Activated CD4-positive, alpha-beta memory T cell treated with anti-CD3 and anti-CD28 coated beads, Interleukin-2, amount 10 ng/mL, durations not matched to agents 7 days and 5 days (primary cell): ENCODE data around the gene COL19A1. TPM values are rescaled to one million over a fixed set of nuclear protein-coding genes. Genes with fewer than 3 reads are reported as not detected.

Experiments
- CTCF ChIA-PET: fragments of 350-600 bp; sonication (Branson Sonifier 250); formaldehyde crosslinking; loops from one replicate; lab custom pipeline; 2021; ENCODE audit warnings: antibody characterized with exemption, inconsistent platforms; lab: Charles Lee
- POLR2A ChIA-PET: fragments of 350-600 bp; sonication (Branson Sonifier 250); formaldehyde crosslinking; loops from one replicate; lab custom pipeline; 2021; ENCODE audit warnings: antibody characterized with exemption; lab: Charles Lee
- DNase-seq: peaks from one replicate; pipeline ENCODE4 v3.0.0-alpha.2; 2020
- H3K27ac Mint-ChIP-seq: one replicate; pipeline ENCODE4 v1.8.0; 2021; ENCODE audit warnings: mild to moderate bottlenecking, mixed read lengths
- H3K27me3 Mint-ChIP-seq: one replicate; pipeline ENCODE4 v1.8.0; 2021; ENCODE audit warnings: mixed read lengths
- H3K36me3 Mint-ChIP-seq: one replicate; pipeline ENCODE4 v1.8.0; 2021; ENCODE audit warnings: low read depth, mixed read lengths
- H3K4me1 Mint-ChIP-seq: one replicate; pipeline ENCODE4 v1.8.0; 2021; ENCODE audit warnings: mixed read lengths
- H3K4me3 Mint-ChIP-seq: one replicate; pipeline ENCODE4 v1.8.0; 2021; ENCODE audit warnings: mild to moderate bottlenecking, mixed read lengths
- H3K9me3 Mint-ChIP-seq: one replicate; pipeline ENCODE4 v1.8.0; 2021; ENCODE audit warnings: mixed read lengths
- total RNA-seq, 2 experiments: library from RNA; stranded (reverse); gene quantifications; one replicate each; pipeline ENCODE4 v1.2.3, GENCODE V29; 2021

Gene COL19A1
- total RNA-seq, 2 experiments from 2014 or later = 0.03 TPM

DNA sequence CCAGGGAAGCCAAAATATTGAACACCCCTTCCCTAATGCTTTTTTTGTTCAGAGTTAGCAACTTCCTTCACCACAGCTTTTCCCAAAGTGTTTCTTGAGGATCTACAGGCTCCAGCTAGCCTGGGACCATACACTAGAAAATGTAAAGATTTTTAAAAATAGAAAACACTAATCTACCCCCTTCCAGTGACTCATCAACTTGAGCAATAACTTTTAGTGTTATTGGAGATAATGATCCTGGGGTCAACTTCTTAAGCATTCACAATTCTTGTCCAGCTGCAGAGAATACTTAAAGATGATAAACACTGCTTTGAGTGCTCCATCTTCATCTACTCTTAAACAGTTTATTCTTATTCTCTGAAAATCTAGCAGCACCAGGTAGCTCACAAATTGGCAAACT is 304.9 kb downstream of the COL19A1 start:
- Mint-ChIP-seq H3K36me3 (no peaks in the 10 kb centered on the region), H3K4me1 (no peaks in the 10 kb centered on the region), H3K27me3 (peaks cover 18% of the 10 kb centered on the region), H3K27ac (no peak overlapping the region), H3K9me3 (no peaks in the 10 kb centered on the region), H3K4me3 (no peak overlapping the region)
- ChIA-PET POLR2A (no interaction called here), CTCF (no interaction called here)
- DNase-seq = no peak

DNA sequence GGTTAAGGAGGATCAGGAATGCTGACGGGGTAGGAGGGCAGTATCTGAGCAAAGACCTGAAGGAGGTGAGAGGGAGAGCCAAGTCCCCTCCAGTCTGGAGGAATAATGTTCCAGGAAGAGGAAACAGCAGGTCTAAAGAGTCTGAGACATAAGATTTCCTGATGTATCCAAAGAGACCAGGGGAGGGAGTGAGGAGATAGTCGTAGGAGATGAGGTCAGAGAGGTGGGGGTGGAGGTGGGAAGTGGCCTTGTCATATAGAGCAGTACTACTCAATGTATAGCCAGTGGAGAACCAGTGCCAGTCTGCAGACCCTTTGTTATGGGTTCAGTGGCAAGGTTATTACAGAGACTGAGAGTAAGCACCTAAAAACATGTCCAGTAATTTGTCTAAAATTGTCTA is 305.9 kb downstream of the COL19A1 start:
- Mint-ChIP-seq H3K27ac (no peak overlapping the region), H3K4me3 (no peak overlapping the region), H3K9me3 (no peaks in the 10 kb centered on the region), H3K4me1 (no peaks in the 10 kb centered on the region), H3K27me3 (peaks cover 10% of the 10 kb centered on the region), H3K36me3 (no peaks in the 10 kb centered on the region)
- POLR2A ChIA-PET = no interaction called here
- DNase-seq = no peak
- CTCF ChIA-PET = no interaction called here

DNA sequence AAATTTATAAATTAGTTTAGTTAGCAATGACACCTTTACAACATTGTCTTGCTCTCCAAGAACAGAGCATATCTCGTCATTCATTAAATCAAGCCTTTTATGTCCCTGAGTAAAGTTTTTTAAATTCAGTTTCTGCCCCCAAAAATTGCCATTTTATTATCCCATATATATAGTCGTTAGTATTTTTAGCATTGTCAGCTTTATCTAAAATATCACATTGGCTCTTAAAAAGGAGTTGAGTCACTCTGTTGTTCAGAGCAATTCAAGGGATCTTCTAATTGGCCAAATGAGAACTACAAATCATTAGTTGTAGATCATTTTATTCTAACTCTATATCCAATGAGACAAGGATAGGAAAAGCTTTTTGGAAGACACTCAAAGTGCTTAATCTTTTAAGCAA is 309.4 kb downstream of the COL19A1 start:
- Mint-ChIP-seq H3K9me3 (no peaks in the 10 kb centered on the region), H3K27me3 (peaks cover 2% of the 10 kb centered on the region), H3K4me3 (no peak overlapping the region), H3K4me1 (no peaks in the 10 kb centered on the region), H3K36me3 (no peaks in the 10 kb centered on the region), H3K27ac (no peak overlapping the region)
- CTCF ChIA-PET = interaction anchor here (1.0 kb wide), 1 partner anchor 9 kb away, joined by 4 read pairs; no protein-coding TSS in a partner anchor
- POLR2A ChIA-PET = no interaction called here
- no peak for DNase-seq

DNA sequence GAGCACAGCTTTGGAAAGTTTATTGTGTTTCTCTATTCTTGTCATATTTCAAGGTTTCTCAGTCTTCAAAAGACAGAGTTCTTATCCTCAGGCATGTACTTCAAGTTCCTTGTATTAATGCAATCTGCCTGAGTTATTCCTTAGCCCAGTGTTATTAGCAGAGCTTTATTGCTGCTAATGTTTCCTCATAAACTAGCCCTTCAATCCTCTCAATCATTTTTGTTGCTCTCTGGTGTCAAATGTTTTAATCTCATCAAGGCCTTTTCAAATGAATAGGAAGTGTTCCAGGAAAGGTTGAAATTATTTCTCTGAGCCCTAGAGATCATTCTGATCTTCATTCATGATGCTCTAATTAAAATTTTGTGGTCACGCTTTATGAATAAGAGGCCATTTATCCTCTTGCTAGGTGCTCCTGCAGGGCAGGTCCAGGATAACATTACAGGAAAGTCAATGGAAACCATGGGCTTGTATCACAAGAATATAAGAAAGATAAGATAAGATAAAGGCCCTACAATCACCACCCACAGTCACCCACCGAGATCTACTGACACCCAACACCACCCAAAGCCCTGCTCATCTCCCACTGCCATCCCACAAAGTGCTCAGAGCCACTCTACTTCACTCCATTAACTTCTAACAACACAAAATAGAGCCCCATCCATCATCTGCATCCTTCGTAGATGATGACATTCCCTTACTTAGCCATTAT is 310.6 kb downstream of the COL19A1 start:
- ChIA-PET CTCF (interaction anchor here (1.0 kb wide), 1 partner anchor 11 kb away, joined by 4 read pairs; no protein-coding TSS in a partner anchor), POLR2A (no interaction called here)
- H3K27ac Mint-ChIP-seq = no peak overlapping the region
- H3K9me3 Mint-ChIP-seq = no peaks in the 10 kb centered on the region
- peaks cover 3% of the 10 kb centered on the region for H3K4me1 Mint-ChIP-seq
- no peak overlapping the region for H3K4me3 Mint-ChIP-seq
- no peaks in the 10 kb centered on the region for H3K36me3 Mint-ChIP-seq
- no peak for DNase-seq
- H3K27me3 Mint-ChIP-seq = peaks cover 2% of the 10 kb centered on the region

DNA sequence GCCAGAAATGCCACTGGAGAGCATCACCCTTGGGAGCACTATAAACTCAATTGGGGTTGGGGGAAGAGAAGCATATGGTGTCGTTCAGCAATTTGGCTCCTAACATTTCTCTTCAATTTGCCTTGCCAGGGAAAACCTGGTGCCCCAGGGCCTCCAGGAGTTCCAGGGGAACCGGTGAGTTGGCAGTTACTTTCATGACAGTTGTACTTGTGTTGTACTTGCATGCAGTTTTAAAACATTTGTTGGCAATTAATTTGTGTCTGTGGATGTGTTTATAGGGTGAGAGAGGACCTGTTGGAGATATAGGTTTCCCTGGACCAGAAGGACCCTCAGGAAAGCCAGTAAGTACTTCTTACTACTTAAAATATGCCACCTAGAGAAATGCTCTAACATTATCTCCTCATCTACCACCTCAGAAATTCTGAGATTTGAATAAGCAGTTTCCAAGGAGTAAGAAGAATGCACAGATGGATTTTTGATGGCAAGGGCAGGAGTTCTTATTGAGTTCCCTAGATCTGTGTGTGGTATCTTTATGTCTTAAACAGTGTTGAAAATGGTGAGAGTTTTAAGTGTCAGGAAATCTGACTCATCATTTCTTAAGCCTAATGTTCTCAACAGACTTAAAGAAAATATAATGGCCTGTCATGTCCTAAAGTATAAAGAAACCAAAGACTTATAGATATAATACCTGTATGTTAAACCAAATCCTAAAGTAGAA is 314.0 kb downstream of the COL19A1 start:
- ChIA-PET POLR2A (no interaction called here), CTCF (no interaction called here)
- no peak overlapping the region for H3K4me3 Mint-ChIP-seq
- no peak for DNase-seq
- no peak overlapping the region for H3K27ac Mint-ChIP-seq
- H3K36me3 Mint-ChIP-seq = no peaks in the 10 kb centered on the region
- no peaks in the 10 kb centered on the region for H3K9me3 Mint-ChIP-seq
- peaks cover 2% of the 10 kb centered on the region for H3K27me3 Mint-ChIP-seq
- peaks cover 3% of the 10 kb centered on the region for H3K4me1 Mint-ChIP-seq

DNA sequence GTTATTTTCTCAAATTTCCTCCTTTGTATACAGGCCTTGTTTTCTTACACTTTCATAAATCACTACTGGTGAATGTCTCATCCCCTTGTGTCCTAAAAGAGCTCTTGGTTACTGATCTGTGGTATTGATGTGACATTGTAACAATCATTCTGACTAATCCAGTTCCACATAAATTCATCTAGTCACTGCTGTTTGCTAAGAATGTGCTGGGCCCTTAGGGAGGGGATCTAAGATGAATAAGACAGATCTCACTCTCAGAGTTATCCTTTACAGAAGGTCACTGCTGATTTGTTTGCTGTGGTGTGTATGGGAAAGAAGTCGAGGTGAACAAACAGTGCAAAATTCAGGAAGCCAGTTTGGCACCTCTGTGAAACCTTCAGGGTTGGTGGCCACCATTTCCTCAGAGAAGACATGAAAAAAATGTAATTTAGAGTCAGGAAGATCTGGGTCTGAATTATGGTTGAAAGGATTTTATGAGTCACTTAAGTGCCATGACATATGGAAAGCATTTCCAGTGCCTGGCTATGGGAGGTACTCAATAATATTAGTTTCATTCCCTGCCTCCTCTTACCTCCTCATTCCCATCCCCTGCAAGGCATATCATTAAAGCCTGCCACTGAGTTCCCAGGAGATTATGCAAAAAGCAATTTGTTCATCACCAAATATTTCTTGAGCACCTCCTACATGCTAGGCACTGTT is 314.7 kb downstream of the COL19A1 start:
- ChIA-PET POLR2A (no interaction called here), CTCF (no interaction called here)
- no peaks in the 10 kb centered on the region for H3K9me3 Mint-ChIP-seq
- DNase-seq = no peak
- no peak overlapping the region for H3K27ac Mint-ChIP-seq
- H3K4me3 Mint-ChIP-seq = no peak overlapping the region
- peaks cover 2% of the 10 kb centered on the region for H3K27me3 Mint-ChIP-seq
- H3K4me1 Mint-ChIP-seq = peaks cover 3% of the 10 kb centered on the region
- no peaks in the 10 kb centered on the region for H3K36me3 Mint-ChIP-seq

DNA sequence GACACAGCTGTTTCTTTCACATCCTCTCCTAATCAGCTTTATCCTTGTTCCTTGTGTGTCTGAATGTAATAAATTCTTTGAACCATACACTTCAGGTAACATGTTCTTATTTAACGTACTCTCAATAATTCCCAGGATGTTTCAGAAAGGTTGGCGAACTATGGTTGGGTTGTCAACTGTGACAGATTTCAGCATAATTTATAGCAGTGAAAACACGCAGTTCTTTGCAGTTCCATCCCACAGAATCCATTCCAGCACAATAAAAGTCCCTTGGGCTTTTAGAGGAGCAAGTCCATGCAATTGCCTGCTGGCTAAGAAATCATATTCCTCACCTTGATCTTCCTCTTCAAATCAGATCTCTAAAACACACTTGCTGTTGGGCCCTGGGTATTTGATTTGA is 317.2 kb downstream of the COL19A1 start:
- DNase-seq = no peak
- Mint-ChIP-seq H3K27me3 (no peaks in the 10 kb centered on the region), H3K9me3 (no peaks in the 10 kb centered on the region), H3K27ac (no peak overlapping the region), H3K36me3 (no peaks in the 10 kb centered on the region), H3K4me3 (no peak overlapping the region), H3K4me1 (peaks cover 3% of the 10 kb centered on the region)
- POLR2A ChIA-PET = no interaction called here
- CTCF ChIA-PET = no interaction called here

DNA sequence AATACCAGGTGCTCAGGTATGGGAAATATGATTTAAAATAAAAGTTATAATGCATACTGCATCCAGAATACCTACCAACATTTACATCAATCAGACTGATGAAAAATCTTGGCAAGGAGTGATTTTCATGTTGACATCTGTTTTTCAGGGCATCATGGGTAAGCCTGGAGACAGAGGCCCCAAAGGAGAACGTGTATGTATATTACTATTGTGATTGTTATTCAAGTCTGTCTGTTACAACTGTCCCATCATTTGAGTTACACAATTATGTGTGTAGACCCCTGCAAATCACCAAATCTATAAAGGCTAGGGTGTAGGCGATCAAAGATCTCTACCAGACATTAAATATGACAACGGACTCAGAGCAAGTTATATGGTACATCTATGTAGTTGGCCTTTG is 318.4 kb downstream of the COL19A1 start:
- H3K4me1 Mint-ChIP-seq = peaks cover 3% of the 10 kb centered on the region
- POLR2A ChIA-PET = no interaction called here
- H3K9me3 Mint-ChIP-seq = no peaks in the 10 kb centered on the region
- H3K4me3 Mint-ChIP-seq = no peak overlapping the region
- no peak overlapping the region for H3K27ac Mint-ChIP-seq
- DNase-seq = no peak
- no peaks in the 10 kb centered on the region for H3K36me3 Mint-ChIP-seq
- CTCF ChIA-PET = no interaction called here
- H3K27me3 Mint-ChIP-seq = no peaks in the 10 kb centered on the region

DNA sequence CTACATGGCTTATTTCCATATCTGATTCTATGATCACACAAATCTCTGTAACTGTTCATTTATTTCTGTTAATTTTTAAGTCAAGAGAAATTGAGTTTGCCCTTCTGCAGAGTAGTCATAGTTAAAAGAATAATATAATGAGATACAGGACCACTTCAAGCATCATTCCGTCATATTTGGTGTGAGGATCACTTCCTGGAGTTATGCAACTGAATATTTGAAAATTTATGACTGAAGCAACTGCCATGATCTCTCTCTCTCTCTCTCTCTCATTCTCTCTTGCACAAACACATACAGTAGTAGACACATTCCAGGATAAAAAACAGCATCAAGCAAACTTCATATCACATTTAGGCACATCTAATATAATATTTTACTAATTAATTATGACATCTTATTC is 320.1 kb downstream of the COL19A1 start:
- POLR2A ChIA-PET = no interaction called here
- no peak overlapping the region for H3K4me3 Mint-ChIP-seq

DNA sequence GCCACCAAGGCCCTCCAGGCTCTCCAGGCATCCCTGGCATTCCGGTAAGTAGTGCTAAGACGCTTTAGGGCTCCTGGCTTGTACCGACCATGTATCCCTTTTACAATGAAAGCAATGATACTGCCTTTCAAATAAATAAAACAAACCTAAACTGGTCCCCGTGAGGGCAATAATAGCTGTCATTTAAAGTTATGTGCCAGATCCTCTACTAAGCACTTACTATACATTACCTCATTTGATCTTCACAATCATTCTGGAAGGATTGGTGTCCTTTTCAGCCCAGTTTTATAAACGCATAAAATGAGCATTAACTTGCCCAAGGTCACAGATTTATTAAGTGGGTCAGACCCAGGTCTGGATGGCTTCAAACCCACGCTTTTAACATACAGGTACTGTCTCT is 321.8 kb downstream of the COL19A1 start:
- H3K9me3 Mint-ChIP-seq = no peaks in the 10 kb centered on the region
- DNase-seq = no peak
- no peaks in the 10 kb centered on the region for H3K36me3 Mint-ChIP-seq
- H3K4me3 Mint-ChIP-seq = no peak overlapping the region
- no peaks in the 10 kb centered on the region for H3K4me1 Mint-ChIP-seq
- H3K27me3 Mint-ChIP-seq = peaks cover 7% of the 10 kb centered on the region
- ChIA-PET CTCF (no interaction called here), POLR2A (no interaction called here)
- H3K27ac Mint-ChIP-seq = no peak overlapping the region

More for the DNA sequence above, 320.1 kb downstream of the COL19A1 start:
- DNase-seq = no peak
- H3K9me3 Mint-ChIP-seq = no peaks in the 10 kb centered on the region
- CTCF ChIA-PET = no interaction called here
- no peaks in the 10 kb centered on the region for H3K36me3 Mint-ChIP-seq
- peaks cover 4% of the 10 kb centered on the region for H3K27me3 Mint-ChIP-seq
- H3K4me1 Mint-ChIP-seq = no peaks in the 10 kb centered on the region
- H3K27ac Mint-ChIP-seq = no peak overlapping the region

DNA sequence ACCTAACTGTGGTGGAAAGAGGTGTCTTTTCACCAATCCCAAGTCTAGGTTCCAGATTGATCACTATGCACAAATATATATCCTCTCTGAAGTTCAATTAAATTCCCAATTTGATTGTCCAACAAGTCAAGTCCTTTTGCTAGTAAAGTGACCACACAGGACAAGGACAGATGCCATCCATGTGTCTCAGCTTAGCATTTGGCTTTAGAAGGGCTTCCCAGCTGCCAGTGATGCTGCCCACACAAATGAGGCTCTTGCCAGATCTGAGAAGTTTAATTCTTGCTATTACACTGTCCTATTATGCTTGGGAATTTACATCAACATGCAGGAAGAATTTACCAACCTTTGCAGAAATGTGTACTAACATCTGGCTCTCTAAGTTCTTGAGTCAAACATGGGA is 328.1 kb downstream of the COL19A1 start:
- Mint-ChIP-seq H3K4me1 (no peaks in the 10 kb centered on the region), H3K9me3 (no peaks in the 10 kb centered on the region), H3K27ac (no peak overlapping the region), H3K27me3 (peaks cover 11% of the 10 kb centered on the region), H3K4me3 (no peak overlapping the region), H3K36me3 (no peaks in the 10 kb centered on the region)
- ChIA-PET CTCF (no interaction called here), POLR2A (no interaction called here)
- DNase-seq = no peak

DNA sequence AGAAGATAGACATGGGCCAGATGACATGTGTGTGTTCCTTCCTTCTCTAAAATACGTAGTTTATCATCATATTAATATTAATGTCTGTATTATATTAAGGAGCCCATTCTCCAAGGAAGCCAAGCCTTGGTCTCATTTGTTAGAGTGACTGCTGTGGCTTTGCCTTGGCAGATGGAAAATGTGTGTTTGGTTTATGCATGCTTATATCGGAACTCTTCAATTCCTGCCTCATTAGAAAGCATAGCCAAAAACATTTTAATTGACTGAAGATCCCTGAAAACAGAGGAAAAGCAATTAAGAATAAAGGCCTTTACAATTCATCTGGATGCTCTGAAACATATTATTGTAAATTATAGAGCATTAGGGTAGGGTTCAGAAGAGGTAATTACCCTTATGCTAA is 330.2 kb downstream of the COL19A1 start:
- H3K9me3 Mint-ChIP-seq = no peaks in the 10 kb centered on the region
- ChIA-PET POLR2A (no interaction called here), CTCF (no interaction called here)
- peaks cover 7% of the 10 kb centered on the region for H3K27me3 Mint-ChIP-seq
- no peak for DNase-seq
- H3K36me3 Mint-ChIP-seq = no peaks in the 10 kb centered on the region
- H3K4me3 Mint-ChIP-seq = no peak overlapping the region
- no peak overlapping the region for H3K27ac Mint-ChIP-seq
- H3K4me1 Mint-ChIP-seq = no peaks in the 10 kb centered on the region

DNA sequence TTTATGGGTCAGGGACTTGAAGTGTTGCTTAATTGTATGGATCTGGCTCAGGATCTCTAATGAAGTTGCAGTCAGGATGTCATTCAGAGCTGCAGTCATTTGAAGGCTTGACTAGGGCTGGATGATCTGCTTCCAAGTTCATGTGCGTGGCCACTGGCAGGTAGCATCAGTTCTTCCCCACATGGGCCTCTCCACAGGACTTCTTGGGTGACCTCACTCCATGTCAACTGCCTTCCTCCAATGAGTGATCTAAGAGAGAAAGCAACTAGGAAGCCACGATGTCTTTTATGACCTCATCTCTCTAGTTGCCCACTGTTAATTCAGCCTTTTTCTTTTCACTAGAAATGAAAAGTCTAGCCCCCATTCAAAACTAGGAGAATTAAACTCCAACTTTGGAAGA is 332.4 kb downstream of the COL19A1 start:
- Mint-ChIP-seq H3K9me3 (no peaks in the 10 kb centered on the region), H3K36me3 (no peaks in the 10 kb centered on the region), H3K27me3 (peaks cover 2% of the 10 kb centered on the region), H3K4me1 (no peaks in the 10 kb centered on the region), H3K27ac (no peak overlapping the region), H3K4me3 (no peak overlapping the region)
- DNase-seq = no peak
- CTCF ChIA-PET = no interaction called here
- POLR2A ChIA-PET = no interaction called here
